Kidney epithelial cell (primary cell): ENCODE results near the gene TFAP2C. TPM values are rescaled to one million over a fixed set of nuclear protein-coding genes. Genes with fewer than 3 reads are reported as not detected.
"Not testable (repeated sequence)": the region's sequence is repeated elsewhere in the genome, so short reads cannot be mapped to it uniquely, and the experiment has no call there.

ENCODE experiments used
- DNase-seq: peaks from one replicate; pipeline ENCODE4 v3.0.0-alpha.2; 2010; ENCODE audit warnings: low read depth
- H3K27me3 ChIP-seq: 2 replicates; pipeline ENCODE4 v1.6.0; 2011; ENCODE audit warnings: low read length; ENCODE audit not compliant: control insufficient read depth, insufficient read depth
- H3K36me3 ChIP-seq: 2 replicates; pipeline ENCODE4 v1.5.1; 2011; ENCODE audit warnings: low read length; ENCODE audit not compliant: control insufficient read depth, insufficient read depth
- H3K4me3 ChIP-seq: 2 replicates; pipeline ENCODE4 v1.5.1; 2011; ENCODE audit warnings: low read depth, mild to moderate bottlenecking, control low read depth, low read length
- total RNA-seq: library from RNA; depleted of rRNA; stranded (reverse); fragments of >200 nt; gene quantifications from 2 replicates; pipeline ENCODE4 v1.2.3, GENCODE V29; 2015
- TF ChIP-seq, protein P1 (sequence below): IDR thresholded peaks from 2 replicates; pipeline ENCODE4 v1.5.1; 2011; ENCODE audit warnings: mild to moderate bottlenecking, moderate library complexity, low read length, control low read depth, inconsistent platforms; ENCODE audit not compliant: insufficient read depth, poor library complexity, severe bottlenecking

TFAP2C gene
- total RNA-seq, 1 donor from 2014 or later: 0.17 TPM

DNA sequence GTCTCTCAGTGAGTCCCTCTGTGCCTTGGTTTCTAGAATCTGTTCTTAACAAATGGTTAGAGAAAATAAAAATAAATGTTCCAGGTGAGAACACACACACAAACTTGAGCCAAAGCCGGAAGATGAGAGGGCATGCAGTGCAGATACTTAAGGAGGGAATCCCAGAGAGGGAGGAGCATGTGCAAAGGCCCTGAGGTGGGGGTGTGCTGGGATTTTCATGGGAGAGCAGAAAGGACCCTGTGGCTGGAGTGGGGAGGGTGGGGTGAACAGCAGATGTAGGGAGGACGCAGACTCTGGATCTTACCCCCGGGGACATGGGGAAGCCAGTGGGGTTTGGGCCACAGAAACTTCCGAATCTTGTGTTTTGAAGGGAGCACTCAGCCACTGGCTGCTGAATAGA is 17.5 kb downstream of the TFAP2C start:
- Histone ChIP-seq H3K27me3 (no peaks in the 10 kb centered on the region), H3K36me3 (no peaks in the 10 kb centered on the region), H3K4me3 (no peak overlapping the region)
- no peak for DNase-seq
- TF ChIP-seq, protein P1, sequence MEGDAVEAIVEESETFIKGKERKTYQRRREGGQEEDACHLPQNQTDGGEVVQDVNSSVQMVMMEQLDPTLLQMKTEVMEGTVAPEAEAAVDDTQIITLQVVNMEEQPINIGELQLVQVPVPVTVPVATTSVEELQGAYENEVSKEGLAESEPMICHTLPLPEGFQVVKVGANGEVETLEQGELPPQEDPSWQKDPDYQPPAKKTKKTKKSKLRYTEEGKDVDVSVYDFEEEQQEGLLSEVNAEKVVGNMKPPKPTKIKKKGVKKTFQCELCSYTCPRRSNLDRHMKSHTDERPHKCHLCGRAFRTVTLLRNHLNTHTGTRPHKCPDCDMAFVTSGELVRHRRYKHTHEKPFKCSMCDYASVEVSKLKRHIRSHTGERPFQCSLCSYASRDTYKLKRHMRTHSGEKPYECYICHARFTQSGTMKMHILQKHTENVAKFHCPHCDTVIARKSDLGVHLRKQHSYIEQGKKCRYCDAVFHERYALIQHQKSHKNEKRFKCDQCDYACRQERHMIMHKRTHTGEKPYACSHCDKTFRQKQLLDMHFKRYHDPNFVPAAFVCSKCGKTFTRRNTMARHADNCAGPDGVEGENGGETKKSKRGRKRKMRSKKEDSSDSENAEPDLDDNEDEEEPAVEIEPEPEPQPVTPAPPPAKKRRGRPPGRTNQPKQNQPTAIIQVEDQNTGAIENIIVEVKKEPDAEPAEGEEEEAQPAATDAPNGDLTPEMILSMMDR: no peak

DNA sequence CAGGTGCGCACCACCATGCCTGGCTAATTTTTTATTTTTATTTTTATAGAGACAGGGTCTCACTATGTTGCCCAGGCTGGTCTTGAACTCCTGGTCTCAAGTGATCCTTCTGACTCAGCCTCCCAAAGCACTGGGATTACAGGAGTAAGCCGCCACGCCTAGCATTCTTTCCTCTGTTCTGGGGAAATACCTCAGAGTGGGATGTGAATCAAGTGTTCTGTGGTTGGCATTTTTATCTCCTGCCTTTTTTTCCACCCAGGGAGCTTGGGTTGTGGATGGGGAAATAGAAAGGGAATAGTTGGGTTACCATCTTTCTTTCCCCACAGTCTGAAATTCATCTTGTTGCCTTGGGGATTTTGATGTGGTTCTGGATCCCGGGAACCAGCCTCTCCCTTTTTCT is 24.1 kb downstream of the TFAP2C start:
- no peak for DNase-seq
- Histone ChIP-seq H3K4me3 (no peak overlapping the region), H3K36me3 (no peaks in the 10 kb centered on the region), H3K27me3 (no peaks in the 10 kb centered on the region)
- TF ChIP-seq, protein P1: no peak

DNA sequence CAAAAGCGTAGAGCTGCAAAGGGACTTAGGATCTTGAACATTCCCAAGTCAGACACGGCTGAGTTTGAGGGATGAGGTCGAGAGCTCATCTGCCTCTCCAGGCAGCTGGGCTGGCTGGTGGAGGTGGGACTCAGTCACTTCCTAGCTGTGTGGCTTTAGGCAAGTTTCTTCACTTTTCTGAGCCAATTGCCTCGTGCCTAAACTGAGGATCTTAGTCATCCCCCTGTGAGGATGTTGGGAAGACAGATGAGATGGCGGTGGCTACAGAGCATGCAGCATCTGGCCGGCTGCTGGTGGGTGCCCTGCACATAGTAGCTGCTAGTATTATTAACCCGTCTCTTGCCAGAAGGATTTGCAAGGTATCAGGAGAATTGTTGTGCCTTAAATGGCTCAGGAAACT is 27.5 kb downstream of the TFAP2C start:
- TF ChIP-seq, protein P1: no peak
- Histone ChIP-seq H3K36me3 (no peaks in the 10 kb centered on the region), H3K27me3 (no peaks in the 10 kb centered on the region), H3K4me3 (no peak overlapping the region)
- no peak for DNase-seq

DNA sequence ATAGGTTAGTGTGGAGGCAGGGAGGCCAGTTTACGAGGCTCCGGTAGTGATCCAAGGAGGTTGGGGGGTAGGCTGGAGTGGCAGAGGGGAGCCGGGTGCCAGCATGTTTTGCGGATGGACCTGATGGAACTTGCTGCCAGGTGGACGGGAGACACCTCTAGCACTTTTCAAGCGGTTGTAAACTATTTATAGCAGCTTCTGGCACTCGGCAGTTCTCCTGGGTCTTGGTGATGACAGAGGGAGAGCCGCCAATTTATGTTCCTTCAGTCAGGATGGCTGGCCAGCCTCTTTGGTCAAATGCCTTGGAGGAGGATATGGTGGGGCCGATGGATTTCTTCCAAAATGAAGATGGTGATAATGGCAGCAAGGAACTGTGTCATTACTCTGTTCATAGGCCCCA is 28.8 kb downstream of the TFAP2C start:
- Histone ChIP-seq H3K27me3 (no peaks in the 10 kb centered on the region), H3K4me3 (no peak overlapping the region), H3K36me3 (no peaks in the 10 kb centered on the region)
- no peak for DNase-seq
- TF ChIP-seq, protein P1: no peak

DNA sequence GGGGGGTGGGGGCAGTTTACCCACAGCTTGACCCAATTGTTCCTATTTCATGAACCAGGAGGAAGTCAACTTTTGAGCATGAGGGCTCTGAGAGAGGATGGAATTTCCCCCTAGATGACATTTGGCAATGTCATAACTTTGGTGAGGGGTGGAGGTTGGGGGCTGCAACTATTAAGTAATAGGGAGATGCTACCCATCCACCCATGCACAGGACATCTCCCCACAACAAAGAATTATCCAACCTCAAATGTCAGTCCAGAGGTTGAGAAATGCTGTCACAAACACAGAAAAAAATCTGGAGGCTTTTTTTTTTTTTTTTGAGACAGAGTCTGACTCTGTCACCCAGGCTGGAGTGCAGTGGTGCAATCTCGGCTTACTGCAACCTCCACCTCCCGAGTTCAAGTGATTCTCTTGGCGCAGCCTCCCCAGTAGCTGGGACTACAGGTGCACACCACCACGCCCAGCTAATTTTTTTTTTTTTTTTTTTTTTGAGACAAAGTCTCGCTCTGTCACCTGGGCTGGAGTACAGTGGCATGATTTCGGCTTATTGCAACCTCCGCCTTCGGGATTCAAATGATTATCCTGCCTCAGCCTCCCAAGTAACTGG is 29.3 kb downstream of the TFAP2C start:
- not testable (repeated sequence) for DNase-seq, H3K27me3 ChIP-seq, H3K4me3 ChIP-seq, H3K36me3 ChIP-seq

DNA sequence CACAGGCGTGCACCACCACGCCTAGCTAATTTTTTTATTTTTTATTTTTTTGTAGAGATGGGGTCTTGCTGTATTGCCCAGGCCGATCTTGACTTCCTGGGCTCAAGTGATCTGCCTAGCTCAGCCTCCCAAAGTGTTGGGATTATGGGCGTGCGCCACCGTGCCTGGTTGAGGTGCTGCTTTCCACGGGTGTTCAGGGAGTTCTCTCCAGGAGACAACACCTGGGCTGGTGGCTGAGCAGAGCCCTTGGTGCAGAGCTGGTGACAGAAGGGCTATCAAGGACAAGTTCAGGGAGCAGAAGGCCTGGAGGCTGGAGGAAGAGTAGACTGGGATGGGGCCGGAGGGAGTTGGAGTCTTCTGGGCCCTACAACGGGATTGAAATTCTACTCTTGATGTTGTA is 34.6 kb downstream of the TFAP2C start:
- Histone ChIP-seq H3K4me3 (no peak overlapping the region), H3K36me3 (no peaks in the 10 kb centered on the region), H3K27me3 (no peaks in the 10 kb centered on the region)
- TF ChIP-seq, protein P1: no peak
- DNase-seq: no peak
